Measurements from ENCODE around the gene RAPSN. TPM values are rescaled to one million over a fixed set of nuclear protein-coding genes. Genes with fewer than 3 reads are reported as not detected.

RAPSN gene
- polyA plus RNA-seq, 1 donor = 0.64 TPM

DNA sequence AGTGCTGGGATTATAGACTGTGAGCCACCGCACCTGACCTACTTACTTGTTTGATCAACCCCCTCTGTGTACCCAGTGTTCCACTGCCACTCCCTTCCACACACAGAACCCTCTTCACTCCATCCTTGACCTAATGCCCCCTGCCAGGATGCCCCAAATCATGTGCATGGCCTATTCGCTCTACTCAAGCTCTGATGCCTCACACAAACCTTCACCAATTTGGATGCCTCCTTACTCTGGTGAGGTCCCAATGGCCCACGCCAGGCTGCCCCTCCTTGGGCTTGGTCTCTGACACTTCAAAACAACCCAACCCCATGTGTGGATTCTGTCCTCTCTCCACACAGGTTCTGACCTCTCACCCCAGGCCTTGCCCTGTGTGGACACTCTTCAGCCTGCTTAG, 13.2 kb downstream of the RAPSN start:
- Histone ChIP-seq H3K9me3 (ENCODE audit: control insufficient read depth, low read depth, low read length) (no peaks in the 10 kb centered on the region), H3K4me3 (ENCODE audit: low read length) (no peak overlapping the region), H3K27ac (ENCODE audit: low read length) (no peak overlapping the region), H3K36me3 (ENCODE audit: control insufficient read depth, insufficient read depth, low read length) (no peaks in the 10 kb centered on the region), H3K4me1 (ENCODE audit: control insufficient read depth, insufficient read depth, low read length) (peaks cover 10% of the 10 kb centered on the region), H3K27me3 (ENCODE audit: control insufficient read depth, insufficient read depth, low read length) (no peaks in the 10 kb centered on the region)
- no peak for DNase-seq
- WGBS (ENCODE audit: insufficient coverage, low lambda C conversion rate) = no CpG with 5 or more reads among the region's 3 CpGs

DNA sequence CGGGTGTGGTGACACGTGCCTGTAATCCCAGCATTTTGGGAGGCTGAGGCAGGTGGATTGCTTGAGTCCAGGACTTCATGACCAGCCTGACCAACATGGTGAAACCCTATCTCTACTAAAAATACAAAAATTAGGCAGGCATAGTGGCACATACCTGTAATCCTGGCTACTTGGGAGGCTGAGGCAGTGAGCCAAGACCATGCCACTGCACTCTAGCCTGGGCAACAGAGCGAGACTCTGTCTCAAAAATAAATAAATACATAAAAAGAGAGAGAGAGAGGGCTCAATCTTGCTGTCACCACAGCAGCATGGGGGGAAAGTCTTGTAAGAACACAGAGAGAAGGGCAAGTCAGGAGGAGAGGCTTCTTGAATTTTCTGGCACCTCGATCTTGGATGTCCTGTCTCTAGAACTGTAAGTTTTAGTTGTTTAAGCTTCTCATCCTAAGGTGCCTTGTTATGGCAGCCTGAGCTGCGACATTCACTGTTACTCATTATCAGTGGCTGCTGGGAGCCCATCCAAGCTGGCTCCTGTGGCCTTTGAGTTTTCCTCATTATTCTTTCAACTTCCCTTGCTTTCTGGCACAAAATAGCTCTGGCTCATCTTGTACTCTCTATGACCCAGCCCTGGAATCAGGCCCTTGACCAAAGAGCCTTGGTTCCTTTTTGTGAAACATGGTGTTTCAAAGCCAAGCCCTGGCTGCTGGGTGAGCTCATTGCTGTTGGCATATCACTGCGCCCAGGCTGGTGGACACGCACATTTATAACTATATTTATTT, 14.7 kb downstream of the RAPSN start:
- Histone ChIP-seq H3K4me1 (ENCODE audit: control insufficient read depth, insufficient read depth, low read length) (peaks cover 10% of the 10 kb centered on the region), H3K4me3 (ENCODE audit: low read length) (no peak overlapping the region), H3K36me3 (ENCODE audit: control insufficient read depth, insufficient read depth, low read length) (no peaks in the 10 kb centered on the region), H3K27me3 (ENCODE audit: control insufficient read depth, insufficient read depth, low read length) (no peaks in the 10 kb centered on the region), H3K9me3 (ENCODE audit: control insufficient read depth, low read depth, low read length) (no peaks in the 10 kb centered on the region), H3K27ac (ENCODE audit: low read length) (no peak overlapping the region)
- no peak for DNase-seq
- 100% methylated on average over 1 of the region's 7 CpGs for WGBS (ENCODE audit: insufficient coverage, low lambda C conversion rate)

DNA sequence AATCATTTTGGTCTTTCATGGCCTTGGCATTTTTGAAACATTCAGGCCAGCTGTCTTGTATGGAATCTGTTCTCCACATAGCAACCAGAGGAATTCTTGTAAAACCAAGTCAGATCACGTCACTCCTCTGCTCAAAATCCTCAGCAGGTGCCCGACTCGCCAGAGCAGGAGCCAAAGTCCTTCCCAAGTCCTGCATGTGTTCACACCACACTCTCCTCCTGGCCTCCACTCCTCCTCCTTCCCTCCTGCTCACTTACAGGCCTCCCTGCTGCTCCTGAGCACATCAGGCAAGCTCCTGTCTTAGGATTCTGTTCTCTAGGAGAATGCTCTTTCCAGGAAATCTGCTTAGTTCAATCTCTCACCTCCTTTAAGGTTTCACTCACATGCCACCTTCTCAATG, 15.8 kb downstream of the RAPSN start:
- Histone ChIP-seq H3K4me3 (ENCODE audit: low read length) (no peak overlapping the region), H3K27me3 (ENCODE audit: control insufficient read depth, insufficient read depth, low read length) (no peaks in the 10 kb centered on the region)
- peak in 1 of 2 donors; percentile 56 for DNase-seq

DNA sequence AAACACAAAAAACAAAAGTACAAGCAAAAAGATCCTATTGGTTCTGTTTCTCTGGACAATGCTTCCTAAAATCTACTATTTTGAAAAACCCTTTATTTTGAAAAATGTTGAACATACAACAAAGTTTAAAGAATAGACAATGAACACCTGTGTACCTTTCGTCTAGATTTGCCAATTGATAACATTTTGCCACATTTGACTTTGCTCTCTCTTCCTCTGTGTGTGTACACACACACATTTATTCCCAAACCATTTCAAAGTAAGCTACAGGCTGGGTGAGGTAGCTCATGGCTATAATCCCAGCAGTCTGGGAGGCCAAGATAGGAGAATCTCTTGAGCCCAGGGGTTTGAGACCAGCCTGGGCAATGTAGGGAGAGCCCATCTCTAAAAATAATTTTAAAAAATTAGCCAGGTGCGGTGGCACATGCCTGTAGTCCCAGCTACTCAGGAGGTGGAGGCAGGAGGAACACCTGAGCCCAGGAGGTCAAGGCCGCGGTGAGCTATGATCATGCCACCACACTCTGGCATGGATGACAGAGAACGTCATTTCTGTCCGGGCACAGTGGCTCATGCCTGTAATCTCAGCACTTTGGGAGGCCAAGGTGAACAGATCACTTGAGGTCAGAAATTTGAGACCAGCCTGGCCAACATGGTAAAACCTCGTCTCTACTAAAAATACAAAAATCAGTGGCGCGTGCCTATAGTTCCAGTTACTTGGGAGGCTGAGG, 17.4 kb downstream of the RAPSN start:
- Histone ChIP-seq H3K27ac (ENCODE audit: low read length) (no peak overlapping the region), H3K27me3 (ENCODE audit: control insufficient read depth, insufficient read depth, low read length) (no peaks in the 10 kb centered on the region), H3K9me3 (ENCODE audit: control insufficient read depth, low read depth, low read length) (no peaks in the 10 kb centered on the region), H3K4me3 (ENCODE audit: low read length) (no peak overlapping the region), H3K4me1 (ENCODE audit: control insufficient read depth, insufficient read depth, low read length) (no peaks in the 10 kb centered on the region), H3K36me3 (ENCODE audit: control insufficient read depth, insufficient read depth, low read length) (no peaks in the 10 kb centered on the region)
- no peak for DNase-seq
- WGBS (ENCODE audit: insufficient coverage, low lambda C conversion rate) = no CpG with 5 or more reads among the region's 9 CpGs

More for the DNA sequence above, 15.8 kb downstream of the RAPSN start:
- peaks cover 10% of the 10 kb centered on the region for H3K4me1 ChIP-seq (ENCODE audit: control insufficient read depth, insufficient read depth, low read length)
- H3K36me3 ChIP-seq (ENCODE audit: control insufficient read depth, insufficient read depth, low read length) = no peaks in the 10 kb centered on the region
- no peak overlapping the region for H3K27ac ChIP-seq (ENCODE audit: low read length)
- no peaks in the 10 kb centered on the region for H3K9me3 ChIP-seq (ENCODE audit: control insufficient read depth, low read depth, low read length)
- WGBS (ENCODE audit: insufficient coverage, low lambda C conversion rate) = no CpG with 5 or more reads among the region's 3 CpGs

DNA sequence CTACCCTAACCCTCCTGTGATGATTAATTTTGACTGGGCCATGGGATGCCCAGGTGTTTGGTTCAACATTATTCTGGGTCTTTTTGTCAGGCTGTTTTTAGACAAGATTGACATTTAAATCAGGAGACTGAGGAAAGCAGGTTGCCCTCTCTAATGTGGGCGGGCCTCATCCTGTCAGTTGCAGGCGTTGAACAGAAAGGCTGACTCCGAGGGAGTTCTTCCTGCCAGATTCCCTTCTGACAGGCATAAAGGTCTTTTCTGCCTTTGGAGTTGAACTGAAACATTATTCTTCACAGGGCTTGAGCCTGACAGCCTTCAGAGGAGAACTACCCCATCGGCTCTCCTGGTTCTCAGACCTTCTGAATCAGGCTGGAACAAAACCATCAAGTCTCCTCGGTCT, 18.4 kb downstream of the RAPSN start:
- no peak for DNase-seq
- WGBS (ENCODE audit: insufficient coverage, low lambda C conversion rate) = no CpG with 5 or more reads among the region's 5 CpGs

DNA sequence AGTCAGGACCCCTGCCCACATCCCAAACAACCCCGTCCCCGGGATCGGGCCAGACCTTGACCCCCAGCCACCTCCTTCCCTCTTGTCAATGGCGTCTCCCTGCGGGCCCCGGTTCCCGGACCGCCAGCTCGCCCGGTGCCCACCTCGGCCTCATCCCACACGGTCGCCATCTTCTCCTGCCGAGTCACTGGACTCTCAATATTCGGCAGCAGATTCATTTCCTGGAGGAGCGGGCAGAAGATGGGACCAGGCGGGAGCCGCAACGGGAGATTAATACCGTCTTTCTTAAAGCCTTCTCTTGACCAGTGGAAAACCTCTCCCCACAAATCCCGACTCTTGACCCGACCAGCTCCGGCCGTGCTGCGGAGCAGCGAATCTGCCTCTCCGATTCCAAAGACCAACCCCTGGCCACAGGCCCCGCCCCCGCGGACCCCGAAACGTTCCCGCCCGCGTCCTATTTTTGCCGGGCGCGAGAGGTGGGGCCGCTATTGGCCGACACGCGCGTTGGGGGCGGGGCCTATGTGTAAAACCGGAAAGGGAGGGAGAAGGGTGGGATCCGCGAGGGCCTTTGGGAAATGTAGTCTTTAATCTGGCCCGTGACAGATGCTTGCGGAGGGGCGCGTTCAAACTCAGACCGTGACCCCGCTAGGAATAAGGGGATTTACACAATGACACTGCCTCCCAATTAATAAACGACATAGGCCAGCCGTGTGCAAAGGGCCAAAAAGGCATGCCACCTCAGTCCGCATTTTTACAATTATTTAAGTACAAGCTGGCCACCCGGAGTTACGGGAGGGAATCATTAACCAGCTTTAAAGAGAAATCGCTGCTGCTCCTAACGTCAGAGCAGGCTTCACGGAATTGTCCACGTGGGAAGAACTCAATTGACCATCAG, 22.6 kb downstream of the RAPSN start, which contains the start of gene PSMC3:
Gene PSMC3 (minus strand): TSS at position 378 of the 895 bp plus-strand sequence. CDS start 160 bp downstream, at position 218.
- Histone ChIP-seq H3K36me3 (ENCODE audit: control insufficient read depth, insufficient read depth, low read length) (peaks cover 26% of the 10 kb centered on the region), H3K27ac (ENCODE audit: low read length) (peak within 1 kb of the TSS; percentile 36), H3K27me3 (ENCODE audit: control insufficient read depth, insufficient read depth, low read length) (no peaks in the 10 kb centered on the region), H3K4me1 (ENCODE audit: control insufficient read depth, insufficient read depth, low read length) (peaks cover 7% of the 10 kb centered on the region), H3K4me3 (ENCODE audit: low read length) (peak within 1 kb of the TSS; percentile 74), H3K9me3 (ENCODE audit: control insufficient read depth, low read depth, low read length) (no peaks in the 10 kb centered on the region)
- DNase-seq = peak; percentile 96 to 98
- WGBS (ENCODE audit: insufficient coverage, low lambda C conversion rate) = no CpG with 5 or more reads among the region's 62 CpGs

More for the DNA sequence above, 18.4 kb downstream of the RAPSN start:
- H3K36me3 ChIP-seq (ENCODE audit: control insufficient read depth, insufficient read depth, low read length) = no peaks in the 10 kb centered on the region
- no peaks in the 10 kb centered on the region for H3K9me3 ChIP-seq (ENCODE audit: control insufficient read depth, low read depth, low read length)
- H3K4me1 ChIP-seq (ENCODE audit: control insufficient read depth, insufficient read depth, low read length) = no peaks in the 10 kb centered on the region
- no peak overlapping the region for H3K4me3 ChIP-seq (ENCODE audit: low read length)
- H3K27me3 ChIP-seq (ENCODE audit: control insufficient read depth, insufficient read depth, low read length) = no peaks in the 10 kb centered on the region
- H3K27ac ChIP-seq (ENCODE audit: low read length) = no peak overlapping the region

DNA sequence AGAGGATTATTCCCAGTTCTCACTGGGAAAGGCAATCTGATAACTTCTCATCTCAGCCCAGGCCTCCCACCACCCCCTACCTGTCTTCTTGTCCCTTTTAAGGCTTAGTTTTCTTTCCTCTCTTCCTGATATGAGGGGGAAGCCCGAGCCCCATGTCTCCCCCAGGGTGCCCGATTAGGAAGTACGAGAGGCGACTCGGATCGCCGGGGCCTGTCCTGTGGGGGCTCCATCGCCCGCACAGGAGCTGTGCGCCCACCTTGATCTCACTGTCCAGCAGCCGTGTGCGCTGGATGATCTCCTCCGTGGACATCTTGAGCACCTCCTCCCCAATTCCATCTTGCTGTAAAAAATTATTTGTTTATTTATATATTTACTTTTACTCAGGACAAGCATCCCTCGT, 23.3 kb downstream of the RAPSN start:
- Histone ChIP-seq H3K36me3 (ENCODE audit: control insufficient read depth, insufficient read depth, low read length) (peaks cover 31% of the 10 kb centered on the region), H3K27me3 (ENCODE audit: control insufficient read depth, insufficient read depth, low read length) (no peaks in the 10 kb centered on the region), H3K4me3 (ENCODE audit: low read length) (peak overlapping the region; percentile 74), H3K9me3 (ENCODE audit: control insufficient read depth, low read depth, low read length) (no peaks in the 10 kb centered on the region), H3K4me1 (ENCODE audit: control insufficient read depth, insufficient read depth, low read length) (peaks cover 7% of the 10 kb centered on the region), H3K27ac (ENCODE audit: low read length) (peak overlapping the region; percentile 36)
- no peak for DNase-seq
- WGBS (ENCODE audit: insufficient coverage, low lambda C conversion rate) = 7% methylated on average over 3 of the region's 14 CpGs

DNA sequence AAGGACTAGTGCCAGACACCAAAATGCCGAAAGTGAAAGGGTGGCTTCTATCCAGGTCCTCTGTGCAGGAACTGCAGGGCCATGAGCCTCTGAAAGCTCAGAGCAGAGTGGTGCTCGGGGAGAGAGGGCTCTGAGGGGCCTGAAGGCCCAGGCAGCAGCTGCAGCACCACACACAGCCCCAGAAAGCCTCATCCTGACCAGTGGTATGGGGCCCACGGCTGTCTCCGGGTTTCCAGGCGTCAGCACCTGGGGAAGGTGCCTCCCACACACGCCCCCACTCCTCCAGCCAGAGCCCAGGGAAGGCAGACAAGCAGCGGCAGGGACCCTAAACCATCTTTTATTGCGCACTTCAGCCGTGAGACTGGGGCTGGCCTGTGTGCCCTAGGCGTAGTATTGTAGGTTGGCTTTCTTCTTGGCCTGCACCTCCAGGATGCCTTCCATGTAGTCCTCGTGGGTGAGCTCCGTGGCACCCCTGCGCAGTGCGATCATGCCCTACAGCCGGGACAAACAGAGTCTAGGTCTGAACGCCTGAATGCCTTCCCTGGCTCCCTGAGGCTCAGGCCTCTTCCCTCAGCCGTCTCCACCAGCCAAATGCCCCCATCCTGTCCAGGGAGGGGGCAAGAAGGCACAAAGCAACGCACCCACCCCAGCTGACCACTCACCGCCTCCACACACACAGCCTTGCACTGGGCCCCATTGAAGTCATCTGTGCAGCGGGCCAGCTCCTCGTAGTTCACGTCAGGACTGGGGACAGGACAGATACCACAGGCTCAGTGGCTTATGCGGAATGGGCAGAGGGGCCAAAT, 30.3 kb downstream of the RAPSN start:
- H3K27ac ChIP-seq (ENCODE audit: low read length) = no peak overlapping the region
- H3K9me3 ChIP-seq (ENCODE audit: control insufficient read depth, low read depth, low read length) = no peaks in the 10 kb centered on the region
- H3K27me3 ChIP-seq (ENCODE audit: control insufficient read depth, insufficient read depth, low read length) = no peaks in the 10 kb centered on the region
- WGBS (ENCODE audit: insufficient coverage, low lambda C conversion rate) = no CpG with 5 or more reads among the region's 23 CpGs
- DNase-seq = no peak
- H3K36me3 ChIP-seq (ENCODE audit: control insufficient read depth, insufficient read depth, low read length) = peaks cover 71% of the 10 kb centered on the region
- H3K4me1 ChIP-seq (ENCODE audit: control insufficient read depth, insufficient read depth, low read length) = peaks cover 3% of the 10 kb centered on the region
- H3K4me3 ChIP-seq (ENCODE audit: low read length) = no peak overlapping the region

DNA sequence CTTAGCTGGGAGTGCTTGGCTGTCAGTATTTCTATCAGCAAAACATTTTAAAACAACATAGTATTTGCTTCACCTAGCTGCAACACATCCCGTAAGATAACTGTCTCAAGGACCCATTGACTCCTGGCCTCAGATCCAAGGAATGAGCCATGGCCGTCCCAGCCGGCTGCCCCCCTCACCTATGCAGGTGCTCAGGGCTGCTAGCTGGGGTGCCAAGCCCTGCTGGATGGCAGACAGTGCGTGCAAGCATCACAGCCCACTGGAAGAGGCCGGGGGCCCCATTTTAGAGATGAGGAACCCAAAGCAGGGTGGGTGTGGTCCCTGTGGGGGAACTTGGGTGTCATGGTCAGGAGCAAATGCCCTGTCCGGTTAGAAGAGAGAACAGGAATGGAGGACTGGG, 31.2 kb downstream of the RAPSN start:
- DNase-seq = no peak
- Histone ChIP-seq H3K36me3 (ENCODE audit: control insufficient read depth, insufficient read depth, low read length) (peaks cover 67% of the 10 kb centered on the region), H3K4me3 (ENCODE audit: low read length) (no peak overlapping the region), H3K4me1 (ENCODE audit: control insufficient read depth, insufficient read depth, low read length) (peaks cover 3% of the 10 kb centered on the region), H3K27me3 (ENCODE audit: control insufficient read depth, insufficient read depth, low read length) (no peaks in the 10 kb centered on the region), H3K27ac (ENCODE audit: low read length) (no peak overlapping the region), H3K9me3 (ENCODE audit: control insufficient read depth, low read depth, low read length) (no peaks in the 10 kb centered on the region)
- no CpG with 5 or more reads among the region's 6 CpGs for WGBS (ENCODE audit: insufficient coverage, low lambda C conversion rate)
